Epithelial cell of esophagus (primary cell): Measurements from ENCODE around the gene DROSHA.
A peak's percentile ranks its signal among the peaks of the same experiment; 100 is the strongest.

Source experiments
- DNase-seq: peaks from one replicate; pipeline ENCODE4 v3.0.0; 2010; ENCODE audit warnings: low read depth
- H3K4me3 ChIP-seq: 2 replicates; pipeline ENCODE4 v1.5.1; 2011; ENCODE audit warnings: mild to moderate bottlenecking, low read length, control low read depth
- TF ChIP-seq, protein P1 (sequence below): IDR thresholded peaks from 2 replicates; pipeline ENCODE4 v1.5.1; 2011; ENCODE audit warnings: low read depth, mild to moderate bottlenecking, low read length, control low read depth, inconsistent platforms; ENCODE audit not compliant: insufficient read depth; ENCODE audit errors: missing control alignments

Gene DROSHA

GRCh38 chr5:31481531-31482165 is 50.2 kb downstream of the DROSHA start:
- TF ChIP-seq, protein P1, sequence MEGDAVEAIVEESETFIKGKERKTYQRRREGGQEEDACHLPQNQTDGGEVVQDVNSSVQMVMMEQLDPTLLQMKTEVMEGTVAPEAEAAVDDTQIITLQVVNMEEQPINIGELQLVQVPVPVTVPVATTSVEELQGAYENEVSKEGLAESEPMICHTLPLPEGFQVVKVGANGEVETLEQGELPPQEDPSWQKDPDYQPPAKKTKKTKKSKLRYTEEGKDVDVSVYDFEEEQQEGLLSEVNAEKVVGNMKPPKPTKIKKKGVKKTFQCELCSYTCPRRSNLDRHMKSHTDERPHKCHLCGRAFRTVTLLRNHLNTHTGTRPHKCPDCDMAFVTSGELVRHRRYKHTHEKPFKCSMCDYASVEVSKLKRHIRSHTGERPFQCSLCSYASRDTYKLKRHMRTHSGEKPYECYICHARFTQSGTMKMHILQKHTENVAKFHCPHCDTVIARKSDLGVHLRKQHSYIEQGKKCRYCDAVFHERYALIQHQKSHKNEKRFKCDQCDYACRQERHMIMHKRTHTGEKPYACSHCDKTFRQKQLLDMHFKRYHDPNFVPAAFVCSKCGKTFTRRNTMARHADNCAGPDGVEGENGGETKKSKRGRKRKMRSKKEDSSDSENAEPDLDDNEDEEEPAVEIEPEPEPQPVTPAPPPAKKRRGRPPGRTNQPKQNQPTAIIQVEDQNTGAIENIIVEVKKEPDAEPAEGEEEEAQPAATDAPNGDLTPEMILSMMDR = no peak
- no peak for DNase-seq
- H3K4me3 ChIP-seq = no peak overlapping the region

DNA sequence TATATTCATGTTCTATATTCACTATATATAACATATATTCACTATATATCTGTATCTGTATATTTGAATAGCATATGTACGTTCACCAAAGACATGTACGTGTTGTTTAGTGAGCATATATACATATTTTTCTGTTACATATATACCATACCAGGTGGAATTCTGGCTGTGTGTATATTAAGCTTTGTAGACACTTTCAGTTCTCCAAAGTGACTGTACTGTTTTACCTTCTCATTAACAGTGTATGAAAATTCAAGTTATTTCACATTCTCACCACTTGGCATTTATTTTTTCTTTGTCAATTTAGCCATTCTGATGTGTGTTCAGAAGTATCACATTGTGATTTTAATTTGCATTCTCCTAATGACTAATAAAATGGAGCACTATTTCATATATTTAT is 52.2 kb downstream of the DROSHA start:
- DNase-seq = no peak
- no peak overlapping the region for H3K4me3 ChIP-seq
- TF ChIP-seq, protein P1 = no peak

DNA sequence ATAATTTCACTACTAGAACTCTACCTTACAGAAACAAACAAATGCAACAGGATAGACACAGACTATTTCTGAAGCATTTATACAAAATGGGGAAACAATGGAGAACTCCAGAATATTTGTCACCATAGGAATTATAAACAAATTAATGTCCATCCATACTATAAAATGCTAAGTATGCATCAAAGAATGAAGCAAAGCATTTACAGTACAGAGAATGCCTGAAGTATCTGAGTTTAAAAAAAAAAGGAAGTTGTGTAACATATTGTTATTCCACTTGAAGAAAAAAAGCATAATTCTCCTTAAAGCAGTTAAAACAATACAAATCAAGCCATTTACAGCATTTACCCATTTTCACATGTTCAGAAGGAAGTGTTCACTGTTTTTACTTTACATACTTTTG is 53.0 kb downstream of the DROSHA start:
- no peak overlapping the region for H3K4me3 ChIP-seq
- TF ChIP-seq, protein P1 = no peak
- no peak for DNase-seq

DNA sequence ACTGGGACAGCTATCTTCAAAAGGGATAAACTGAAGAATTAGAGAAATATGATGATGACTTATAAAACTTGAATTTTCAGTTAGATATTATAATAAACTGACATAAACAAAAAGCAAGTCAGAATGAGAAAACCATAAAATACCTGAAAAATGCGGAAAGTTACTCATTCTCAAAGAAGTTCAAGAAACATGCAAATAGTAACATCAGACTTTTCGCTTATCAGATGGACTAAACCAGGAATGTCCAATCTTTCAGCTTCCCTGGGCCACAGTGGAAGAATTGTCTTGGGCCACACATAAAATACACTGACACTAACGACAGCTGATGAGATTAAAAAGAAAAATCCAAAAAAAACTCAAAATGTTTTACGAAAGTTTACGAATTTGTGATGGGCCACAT is 53.9 kb downstream of the DROSHA start:
- TF ChIP-seq, protein P1 = no peak
- no peak for DNase-seq
- H3K4me3 ChIP-seq = no peak overlapping the region

DNA sequence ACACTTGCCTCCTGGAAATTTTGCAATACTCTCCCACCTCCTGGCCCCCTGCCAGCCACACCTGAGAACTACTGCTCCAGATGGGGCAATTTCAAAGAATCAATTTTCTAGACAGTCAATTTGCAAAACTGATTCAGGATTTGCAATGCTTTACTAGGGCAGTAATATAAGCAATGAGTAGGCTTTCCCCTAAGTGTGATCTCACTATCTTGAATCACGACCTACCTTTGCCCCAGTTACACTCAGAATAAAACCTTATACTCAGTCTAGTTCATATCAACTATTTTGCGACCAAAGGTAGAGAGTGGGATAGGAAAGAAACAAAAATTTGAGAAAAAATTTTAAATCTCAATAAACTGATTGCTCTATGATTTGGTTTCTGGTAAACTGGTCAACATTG is 54.4 kb downstream of the DROSHA start:
- DNase-seq = peak; percentile 19
- TF ChIP-seq, protein P1 = no peak
- H3K4me3 ChIP-seq = no peak overlapping the region

DNA sequence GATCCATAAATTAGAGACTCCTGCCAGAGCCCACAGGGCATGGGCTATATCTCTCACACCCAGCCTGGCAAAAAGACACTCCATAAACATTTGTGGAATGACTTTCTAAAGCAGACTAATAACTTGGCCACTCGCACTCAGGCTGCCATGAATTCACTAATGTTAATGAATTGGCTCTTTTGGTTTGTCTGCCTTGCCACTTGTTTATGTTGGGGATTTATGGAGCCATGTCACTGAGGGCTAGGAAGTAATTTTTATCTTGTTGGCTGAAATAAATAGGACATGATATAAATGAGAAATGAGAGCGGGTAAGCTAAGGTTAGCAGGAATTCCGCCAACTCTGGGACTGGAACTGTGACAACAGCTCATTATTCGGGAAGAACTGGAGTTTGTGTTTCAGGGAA is 55.2 kb downstream of the DROSHA start:
- TF ChIP-seq, protein P1 = no peak
- DNase-seq = no peak
- H3K4me3 ChIP-seq = no peak overlapping the region

- no peak for DNase-seq
- H3K4me3 ChIP-seq = no peak overlapping the region
- TF ChIP-seq, protein P1 = no peak
Measured at GRCh38 chr5:31471916-31472315, 60.0 kb downstream of the DROSHA start.
